ENCODE measurements around the gene TEX14.
"Not testable (repeated sequence)": the region's sequence is repeated elsewhere in the genome, so short reads cannot be mapped to it uniquely, and the experiment has no call there.

TEX14 gene

GRCh38 chr17:58555109-58555508 lies 136.7 kb downstream of the TEX14 start:
- DNase-seq = not testable (repeated sequence)

GRCh38 chr17:58541249-58541648 lies 150.6 kb downstream of the TEX14 start:
- DNase-seq = no peak

- DNase-seq = no peak
These were observed 152.1 kb downstream of the TEX14 start for GRCh38 chr17:58539698-58540097.

GRCh38 chr17:58538811-58539409 lies 152.9 kb downstream of the TEX14 start:
- DNase-seq = no peak

- no peak for DNase-seq
These were observed 154.6 kb downstream of the TEX14 start for GRCh38 chr17:58537266-58537665.

GRCh38 chr17:58536542-58536941 lies 155.3 kb downstream of the TEX14 start:
- no peak for DNase-seq

- no peak for DNase-seq
These were observed 156.4 kb downstream of the TEX14 start for GRCh38 chr17:58535431-58535830.

GRCh38 chr17:58534901-58535421 lies 156.9 kb downstream of the TEX14 start:
- no peak for DNase-seq

GRCh38 chr17:58534331-58534730 lies 157.5 kb downstream of the TEX14 start:
- DNase-seq = no peak

- DNase-seq = no peak
These were observed 158.1 kb downstream of the TEX14 start for GRCh38 chr17:58533616-58534188.

- DNase-seq = no peak
These were observed 159.3 kb downstream of the TEX14 start for GRCh38 chr17:58532555-58532951.

GRCh38 chr17:58531661-58532554 lies 159.9 kb downstream of the TEX14 start:
- peak; percentile 73 for DNase-seq

GRCh38 chr17:58531122-58531521 lies 160.7 kb downstream of the TEX14 start:
- DNase-seq = no peak

- DNase-seq = no peak
These were observed 161.2 kb downstream of the TEX14 start for GRCh38 chr17:58530655-58531054.

GRCh38 chr17:58529275-58529674 lies 162.6 kb downstream of the TEX14 start:
- no peak for DNase-seq

- no peak for DNase-seq
These were observed 163.4 kb downstream of the TEX14 start for GRCh38 chr17:58528443-58528842.

- DNase-seq = no peak
These were observed 163.9 kb downstream of the TEX14 start for GRCh38 chr17:58527949-58528348.

- DNase-seq = no peak
These were observed 164.5 kb downstream of the TEX14 start for GRCh38 chr17:58527306-58527705.

GRCh38 chr17:58525239-58525638 lies 166.6 kb downstream of the TEX14 start:
- no peak for DNase-seq

GRCh38 chr17:58521680-58522079 lies 170.2 kb downstream of the TEX14 start:
- no peak for DNase-seq

- DNase-seq = no peak
These were observed 170.9 kb downstream of the TEX14 start for GRCh38 chr17:58520843-58521430.

GRCh38 chr17:58517928-58518609 lies 173.8 kb downstream of the TEX14 start:
- peak; percentile 99 for DNase-seq
